ENCODE measurements around the gene MPPED1. TPM values are rescaled to one million over a fixed set of nuclear protein-coding genes. Genes with fewer than 3 reads are reported as not detected.

Gene MPPED1
- total and polyA plus RNA-seq, 2 donors (not counting 1 experiment from before 2014, with no cell fraction given): not detected

DNA sequence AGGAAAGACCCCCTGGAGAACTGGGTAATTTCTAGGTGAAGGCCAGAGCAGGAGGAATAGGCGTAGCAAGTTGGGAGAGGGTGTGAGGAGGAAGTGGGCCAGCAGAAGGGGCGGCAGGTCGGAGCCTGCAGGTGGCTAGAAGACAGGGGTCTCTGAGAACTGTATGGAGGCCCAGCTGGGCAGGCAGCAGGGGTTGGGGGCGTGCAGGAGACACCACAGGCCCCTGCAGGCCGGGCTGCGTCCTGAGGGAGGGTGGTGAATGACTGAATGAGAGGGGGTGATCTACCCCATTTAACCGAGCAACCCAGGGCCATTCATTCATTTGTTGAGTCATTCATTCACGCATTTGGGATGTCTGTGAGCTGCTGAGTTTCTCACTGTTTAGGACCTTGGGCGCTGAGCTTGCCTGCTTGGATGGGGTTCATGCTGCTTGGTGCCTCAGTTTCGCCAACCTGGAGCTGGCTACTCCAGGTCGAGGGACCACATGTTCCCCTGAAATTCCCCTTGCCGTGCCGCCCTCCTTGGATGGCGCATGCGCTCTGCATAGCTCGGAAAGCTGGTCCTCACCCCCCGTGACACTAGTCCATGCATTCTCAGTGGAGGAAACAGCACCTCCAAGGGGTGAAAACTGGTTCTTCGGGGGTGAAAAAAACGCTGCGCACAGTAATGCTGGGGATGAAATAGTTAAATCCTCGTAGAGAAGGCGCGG is 15.6 kb downstream of the MPPED1 start:
- no peaks in the 10 kb centered on the region for H4K20me1 ChIP-seq (ENCODE audit: control insufficient read depth, extremely low read depth, insufficient read depth, low read length)
- DNase-seq (ENCODE audit: low read depth in 2 of 2): no peak
- no peak overlapping the region for H3K4me2 ChIP-seq (ENCODE audit: extremely low read depth, insufficient read depth, low read length)
- no peaks in the 10 kb centered on the region for H3K27me3 ChIP-seq (ENCODE audit: control insufficient read depth, insufficient read depth, low read length)
- TF ChIP-seq, protein P1, sequence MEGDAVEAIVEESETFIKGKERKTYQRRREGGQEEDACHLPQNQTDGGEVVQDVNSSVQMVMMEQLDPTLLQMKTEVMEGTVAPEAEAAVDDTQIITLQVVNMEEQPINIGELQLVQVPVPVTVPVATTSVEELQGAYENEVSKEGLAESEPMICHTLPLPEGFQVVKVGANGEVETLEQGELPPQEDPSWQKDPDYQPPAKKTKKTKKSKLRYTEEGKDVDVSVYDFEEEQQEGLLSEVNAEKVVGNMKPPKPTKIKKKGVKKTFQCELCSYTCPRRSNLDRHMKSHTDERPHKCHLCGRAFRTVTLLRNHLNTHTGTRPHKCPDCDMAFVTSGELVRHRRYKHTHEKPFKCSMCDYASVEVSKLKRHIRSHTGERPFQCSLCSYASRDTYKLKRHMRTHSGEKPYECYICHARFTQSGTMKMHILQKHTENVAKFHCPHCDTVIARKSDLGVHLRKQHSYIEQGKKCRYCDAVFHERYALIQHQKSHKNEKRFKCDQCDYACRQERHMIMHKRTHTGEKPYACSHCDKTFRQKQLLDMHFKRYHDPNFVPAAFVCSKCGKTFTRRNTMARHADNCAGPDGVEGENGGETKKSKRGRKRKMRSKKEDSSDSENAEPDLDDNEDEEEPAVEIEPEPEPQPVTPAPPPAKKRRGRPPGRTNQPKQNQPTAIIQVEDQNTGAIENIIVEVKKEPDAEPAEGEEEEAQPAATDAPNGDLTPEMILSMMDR (conservative IDR thresholded peaks at IDR 0.05 in 1 of 2, IDR thresholded peaks at IDR 0.05 in 1 of 2; ENCODE audit: low read depth in 1 of 2, low read length in 2 of 2): no peak
- TF ChIP-seq EZH2 (IDR thresholded peaks at IDR 0.05; ENCODE audit: low read length, missing control alignments): no peak
- no peaks in the 10 kb centered on the region for H3K36me3 ChIP-seq (ENCODE audit: control insufficient read depth, insufficient read depth, low read length)
- no peaks in the 10 kb centered on the region for H3K79me2 ChIP-seq (ENCODE audit: control insufficient read depth, insufficient read depth, low read length)
- no peak overlapping the region for H2AFZ ChIP-seq (ENCODE audit: low read length)
- H3K9ac ChIP-seq (ENCODE audit: insufficient read depth, low read length): no peak overlapping the region
- no peaks in the 10 kb centered on the region for H3K9me3 ChIP-seq (ENCODE audit: control insufficient read depth, insufficient read depth, low read depth, low read length)
- H3K4me1 ChIP-seq (ENCODE audit: control insufficient read depth, extremely low read depth, insufficient read depth, low read length): no peaks in the 10 kb centered on the region
- H3K27ac ChIP-seq (ENCODE audit: insufficient read depth, low read length): no peak overlapping the region
- H3K4me3 ChIP-seq (replicated peaks in 1 of 4; ENCODE audit: control extremely low read depth in 1 of 4, insufficient read depth in 1 of 4, low read depth in 3 of 4, low read length in 4 of 4): no peak overlapping the region

DNA sequence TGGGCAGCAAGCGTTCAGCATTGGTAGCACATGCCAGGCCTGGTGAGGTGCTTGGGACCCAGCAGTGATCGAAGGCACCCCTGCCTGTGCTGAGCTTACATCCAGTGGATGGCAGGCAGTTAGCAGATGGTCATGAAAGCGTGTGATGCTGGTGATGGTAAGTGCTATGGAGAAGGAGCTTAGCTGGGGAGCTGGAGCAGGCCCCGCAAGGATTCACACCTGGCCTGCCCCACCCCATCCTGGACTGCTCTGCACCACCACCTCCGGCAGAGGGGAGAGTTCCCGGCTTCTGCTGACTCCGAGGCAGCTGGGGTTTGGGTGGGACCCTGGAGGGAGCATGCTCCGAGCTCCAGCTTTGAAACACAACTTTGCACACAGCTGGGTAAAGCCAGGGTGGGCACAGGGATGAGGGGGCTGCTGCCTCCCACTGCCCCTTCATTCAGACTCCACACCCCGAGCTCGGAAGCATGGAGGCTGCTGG is 16.2 kb downstream of the MPPED1 start:
- no peaks in the 10 kb centered on the region for H4K20me1 ChIP-seq (ENCODE audit: control insufficient read depth, extremely low read depth, insufficient read depth, low read length)
- no peaks in the 10 kb centered on the region for H3K27me3 ChIP-seq (ENCODE audit: control insufficient read depth, insufficient read depth, low read length)
- H3K9me3 ChIP-seq (ENCODE audit: control insufficient read depth, insufficient read depth, low read depth, low read length): no peaks in the 10 kb centered on the region
- no peak overlapping the region for H3K9ac ChIP-seq (ENCODE audit: insufficient read depth, low read length)
- no peak overlapping the region for H2AFZ ChIP-seq (ENCODE audit: low read length)
- H3K4me3 ChIP-seq (replicated peaks in 1 of 4; ENCODE audit: control extremely low read depth in 1 of 4, insufficient read depth in 1 of 4, low read depth in 3 of 4, low read length in 4 of 4): no peak overlapping the region
- H3K4me2 ChIP-seq (ENCODE audit: extremely low read depth, insufficient read depth, low read length): no peak overlapping the region
- H3K79me2 ChIP-seq (ENCODE audit: control insufficient read depth, insufficient read depth, low read length): no peaks in the 10 kb centered on the region
- no peak for DNase-seq (ENCODE audit: low read depth in 2 of 2)
- TF ChIP-seq, protein P1 (conservative IDR thresholded peaks at IDR 0.05 in 1 of 2, IDR thresholded peaks at IDR 0.05 in 1 of 2; ENCODE audit: low read depth in 1 of 2, low read length in 2 of 2): no peak
- TF ChIP-seq EZH2 (IDR thresholded peaks at IDR 0.05; ENCODE audit: low read length, missing control alignments): no peak
- no peak overlapping the region for H3K27ac ChIP-seq (ENCODE audit: insufficient read depth, low read length)
- no peaks in the 10 kb centered on the region for H3K4me1 ChIP-seq (ENCODE audit: control insufficient read depth, extremely low read depth, insufficient read depth, low read length)
- no peaks in the 10 kb centered on the region for H3K36me3 ChIP-seq (ENCODE audit: control insufficient read depth, insufficient read depth, low read length)

DNA sequence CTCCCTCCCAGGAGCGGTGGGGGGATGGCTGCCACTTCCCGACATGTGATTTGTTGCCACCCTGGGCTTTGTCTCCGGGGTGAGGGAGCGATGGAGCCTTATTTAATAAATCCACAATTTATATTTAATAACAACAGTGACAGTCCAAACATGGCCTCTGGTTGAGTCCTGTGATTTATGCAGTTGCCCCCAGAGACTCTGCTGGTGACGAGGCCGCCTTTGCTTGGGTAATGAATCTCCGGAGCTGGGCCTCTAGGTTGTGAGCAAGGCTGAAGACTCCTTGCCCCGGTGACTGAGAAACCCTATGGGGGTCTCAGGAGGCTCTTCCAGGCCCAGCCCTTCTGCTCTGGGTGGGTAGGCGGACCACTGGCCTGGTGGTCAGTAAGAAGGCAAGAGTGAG is 16.7 kb downstream of the MPPED1 start:
- no peak overlapping the region for H3K4me2 ChIP-seq (ENCODE audit: extremely low read depth, insufficient read depth, low read length)
- H3K4me3 ChIP-seq (replicated peaks in 1 of 4; ENCODE audit: control extremely low read depth in 1 of 4, insufficient read depth in 1 of 4, low read depth in 3 of 4, low read length in 4 of 4): no peak overlapping the region
- no peaks in the 10 kb centered on the region for H3K27me3 ChIP-seq (ENCODE audit: control insufficient read depth, insufficient read depth, low read length)
- H3K36me3 ChIP-seq (ENCODE audit: control insufficient read depth, insufficient read depth, low read length): no peaks in the 10 kb centered on the region
- TF ChIP-seq, protein P1 (conservative IDR thresholded peaks at IDR 0.05 in 1 of 2, IDR thresholded peaks at IDR 0.05 in 1 of 2; ENCODE audit: low read depth in 1 of 2, low read length in 2 of 2): no peak
- TF ChIP-seq EZH2 (IDR thresholded peaks at IDR 0.05; ENCODE audit: low read length, missing control alignments): no peak
- no peaks in the 10 kb centered on the region for H3K9me3 ChIP-seq (ENCODE audit: control insufficient read depth, insufficient read depth, low read depth, low read length)
- no peak for DNase-seq (ENCODE audit: low read depth in 2 of 2)
- no peaks in the 10 kb centered on the region for H3K79me2 ChIP-seq (ENCODE audit: control insufficient read depth, insufficient read depth, low read length)
- H3K9ac ChIP-seq (ENCODE audit: insufficient read depth, low read length): no peak overlapping the region
- H3K27ac ChIP-seq (ENCODE audit: insufficient read depth, low read length): no peak overlapping the region
- no peaks in the 10 kb centered on the region for H3K4me1 ChIP-seq (ENCODE audit: control insufficient read depth, extremely low read depth, insufficient read depth, low read length)
- H2AFZ ChIP-seq (ENCODE audit: low read length): no peak overlapping the region
- H4K20me1 ChIP-seq (ENCODE audit: control insufficient read depth, extremely low read depth, insufficient read depth, low read length): no peaks in the 10 kb centered on the region
